Measurements from ENCODE around the gene TAS2R3.

The TAS2R3 gene

GRCh38 chr7:141763797-141764196, at the start of gene TAS2R3:
Gene TAS2R3, plus strand, starts transcription at chr7:141764097. Its CDS starts 62 bp downstream, at chr7:141764159.
- no peak within 1 kb of the TSS for H3K27ac ChIP-seq (ENCODE audit: low read depth, low read length)
- H3K36me3 ChIP-seq (ENCODE audit: control insufficient read depth, low read length): peaks cover 15% of the 10 kb centered on the region
- H3K9me3 ChIP-seq (ENCODE audit: control insufficient read depth, insufficient read depth, low read length): no peaks in the 10 kb centered on the region
- no peaks in the 10 kb centered on the region for H3K4me1 ChIP-seq (ENCODE audit: control insufficient read depth, low read length)
- H3K4me2 ChIP-seq (ENCODE audit: low read length): no peak within 1 kb of the TSS
- no peaks in the 10 kb centered on the region for H3K79me2 ChIP-seq (ENCODE audit: control insufficient read depth, low read length)
- H3K9me2 ChIP-seq (replicated peaks; ENCODE audit: control insufficient read depth, low read length): no peaks in the 10 kb centered on the region
- no peak within 1 kb of the TSS for H3K4me3 ChIP-seq (ENCODE audit: low read length)
- no peaks in the 10 kb centered on the region for H3K27me3 ChIP-seq (ENCODE audit: control insufficient read depth, low read length)
- no peaks in the 10 kb centered on the region for H3F3A ChIP-seq (ENCODE audit: control insufficient read depth, insufficient read depth)
- H4K20me1 ChIP-seq (ENCODE audit: control insufficient read depth, insufficient read depth, low read depth, low read length): no peaks in the 10 kb centered on the region
- TF ChIP-seq EZH2phosphoT487 (IDR thresholded peaks at IDR 0.05; ENCODE audit: borderline replicate concordance, low read length): no peak
- TF ChIP-seq CTCF (IDR thresholded peaks at IDR 0.05; ENCODE audit: low read depth, low read length, poor library complexity, severe bottlenecking): no peak

GRCh38 chr7:141714571-141714970, 49.3 kb upstream of the TAS2R3 start:
- H3K36me3 ChIP-seq (ENCODE audit: control insufficient read depth, low read length): no peaks in the 10 kb centered on the region
- no peak overlapping the region for H3K27ac ChIP-seq (ENCODE audit: low read depth, low read length)

GRCh38 chr7:141715018-141715417, 48.9 kb upstream of the TAS2R3 start:
- no peak overlapping the region for H3K4me3 ChIP-seq (ENCODE audit: low read length)
- no peaks in the 10 kb centered on the region for H3K36me3 ChIP-seq (ENCODE audit: control insufficient read depth, low read length)
- H4K20me1 ChIP-seq (ENCODE audit: control insufficient read depth, insufficient read depth, low read depth, low read length): no peaks in the 10 kb centered on the region
- H3F3A ChIP-seq (ENCODE audit: control insufficient read depth, insufficient read depth): no peaks in the 10 kb centered on the region
- TF ChIP-seq EZH2phosphoT487 (IDR thresholded peaks at IDR 0.05; ENCODE audit: borderline replicate concordance, low read length): no peak
- no peak for TF ChIP-seq CTCF (IDR thresholded peaks at IDR 0.05; ENCODE audit: low read depth, low read length, poor library complexity, severe bottlenecking)
- no peaks in the 10 kb centered on the region for H3K79me2 ChIP-seq (ENCODE audit: control insufficient read depth, low read length)
- no peak overlapping the region for H3K27ac ChIP-seq (ENCODE audit: low read depth, low read length)
- peaks cover 21% of the 10 kb centered on the region for H3K27me3 ChIP-seq (ENCODE audit: control insufficient read depth, low read length)
- no peaks in the 10 kb centered on the region for H3K4me1 ChIP-seq (ENCODE audit: control insufficient read depth, low read length)
- H3K4me2 ChIP-seq (ENCODE audit: low read length): no peak overlapping the region
- H3K9me2 ChIP-seq (replicated peaks; ENCODE audit: control insufficient read depth, low read length): no peaks in the 10 kb centered on the region
- no peaks in the 10 kb centered on the region for H3K9me3 ChIP-seq (ENCODE audit: control insufficient read depth, insufficient read depth, low read length)

More at GRCh38 chr7:141714571-141714970, 49.3 kb upstream of the TAS2R3 start:
- Histone ChIP-seq H3F3A (ENCODE audit: control insufficient read depth, insufficient read depth) (no peaks in the 10 kb centered on the region), H3K9me3 (ENCODE audit: control insufficient read depth, insufficient read depth, low read length) (no peaks in the 10 kb centered on the region), H3K4me3 (ENCODE audit: low read length) (no peak overlapping the region), H3K27me3 (ENCODE audit: control insufficient read depth, low read length) (peaks cover 23% of the 10 kb centered on the region), H3K4me2 (ENCODE audit: low read length) (no peak overlapping the region), H4K20me1 (ENCODE audit: control insufficient read depth, insufficient read depth, low read depth, low read length) (no peaks in the 10 kb centered on the region), H3K4me1 (ENCODE audit: control insufficient read depth, low read length) (no peaks in the 10 kb centered on the region), H3K9me2 (replicated peaks; ENCODE audit: control insufficient read depth, low read length) (no peaks in the 10 kb centered on the region), H3K79me2 (ENCODE audit: control insufficient read depth, low read length) (no peaks in the 10 kb centered on the region)
- TF ChIP-seq EZH2phosphoT487 (IDR thresholded peaks at IDR 0.05; ENCODE audit: borderline replicate concordance, low read length) (no peak), CTCF (IDR thresholded peaks at IDR 0.05; ENCODE audit: low read depth, low read length, poor library complexity, severe bottlenecking) (no peak)
